Stomach smooth muscle (tissue), 2 donors: ENCODE data around the gene FAM241A.
"Not testable (repeated sequence)": the region's sequence is repeated elsewhere in the genome, so short reads cannot be mapped to it uniquely, and the experiment has no call there.

ENCODE experiments used
- H3K27ac ChIP-seq: one replicate; pipeline ENCODE4 v1.7.0; 2013; ENCODE audit warnings: mild to moderate bottlenecking, low read length, inconsistent platforms
- H3K27me3 ChIP-seq, 2 donors: one replicate each; pipeline ENCODE4 v1.7.0; 2013; ENCODE audit warnings: low read length in 2 of 2; ENCODE audit not compliant: insufficient read depth in 2 of 2, control insufficient read depth in 1 of 2
- H3K36me3 ChIP-seq, 2 donors: one replicate each; pipeline ENCODE4 v1.7.0; 2013; ENCODE audit warnings: low read length in 2 of 2; ENCODE audit not compliant: control insufficient read depth in 2 of 2, insufficient read depth in 2 of 2
- H3K4me1 ChIP-seq: one replicate; pipeline ENCODE4 v1.7.0; 2013; ENCODE audit warnings: low read length; ENCODE audit not compliant: control insufficient read depth, insufficient read depth
- H3K4me3 ChIP-seq, 2 donors: one replicate each; pipeline ENCODE4 v1.7.0; 2013; ENCODE audit warnings: low read length in 2 of 2
- H3K9ac ChIP-seq, 2 donors: one replicate each; pipeline ENCODE4 v1.7.0; 2013; ENCODE audit warnings: low read length in 2 of 2, mild to moderate bottlenecking in 1 of 2
- H3K9me3 ChIP-seq, 2 donors: one replicate each; pipeline ENCODE4 v1.7.0; 2013; ENCODE audit warnings: low read length in 2 of 2; ENCODE audit not compliant: control insufficient read depth in 2 of 2
- donor health status: healthy.
- donor health status: Pancreatic carcinoma.

The FAM241A gene

DNA sequence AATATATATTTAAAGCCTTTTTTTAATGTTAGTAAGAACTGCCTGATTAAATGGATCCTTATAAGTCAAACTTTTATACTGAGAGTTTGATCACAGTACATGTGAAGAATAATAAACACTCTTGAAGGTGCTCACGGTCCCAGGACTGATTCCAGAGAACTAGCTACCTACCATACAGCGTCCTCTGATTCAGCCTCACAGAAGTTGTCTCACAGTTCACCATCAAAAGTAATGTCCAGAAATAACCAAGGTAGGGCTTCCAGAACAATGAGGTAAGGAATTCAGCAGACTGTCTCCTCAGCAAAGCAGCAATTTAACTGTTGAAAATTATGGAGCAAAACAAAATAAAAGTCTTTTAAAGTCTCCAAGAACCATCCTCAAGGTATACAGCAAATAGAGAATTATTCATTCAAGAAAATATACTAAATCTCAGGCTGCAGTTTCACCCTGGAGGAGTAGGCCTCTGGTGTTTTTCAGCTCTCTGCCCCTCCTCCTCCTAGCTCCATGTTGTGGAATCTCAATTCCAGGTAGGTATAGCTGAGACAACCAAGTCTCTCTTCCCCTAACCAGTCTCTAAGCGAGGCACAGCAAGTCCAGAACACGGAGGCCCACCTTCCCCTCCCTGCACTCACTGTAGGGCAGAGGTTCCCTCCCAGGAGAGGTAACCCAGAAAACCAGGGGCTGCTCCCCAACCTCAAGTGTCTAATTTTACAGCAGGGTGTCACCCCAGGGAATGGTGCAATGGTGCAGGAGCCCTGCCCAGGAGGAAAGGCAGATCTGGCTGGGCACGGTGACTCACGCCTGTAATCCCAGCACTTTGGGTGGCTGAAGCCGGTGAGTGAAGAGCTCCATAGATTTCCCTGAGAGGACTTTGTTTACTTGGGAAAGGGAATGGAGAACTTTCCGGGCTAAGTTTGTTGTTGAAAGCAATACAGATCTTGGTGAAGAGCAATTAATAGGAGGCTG, 28.6 kb downstream of the FAM241A start:
- Histone ChIP-seq H3K9me3 (no peaks in the 10 kb centered on the region), H3K27me3 (no peaks in the 10 kb centered on the region), H3K9ac (no peak overlapping the region), H3K27ac (no peak overlapping the region), H3K36me3 (no peaks in the 10 kb centered on the region), H3K4me3 (no peak overlapping the region), H3K4me1 (no peaks in the 10 kb centered on the region)

DNA sequence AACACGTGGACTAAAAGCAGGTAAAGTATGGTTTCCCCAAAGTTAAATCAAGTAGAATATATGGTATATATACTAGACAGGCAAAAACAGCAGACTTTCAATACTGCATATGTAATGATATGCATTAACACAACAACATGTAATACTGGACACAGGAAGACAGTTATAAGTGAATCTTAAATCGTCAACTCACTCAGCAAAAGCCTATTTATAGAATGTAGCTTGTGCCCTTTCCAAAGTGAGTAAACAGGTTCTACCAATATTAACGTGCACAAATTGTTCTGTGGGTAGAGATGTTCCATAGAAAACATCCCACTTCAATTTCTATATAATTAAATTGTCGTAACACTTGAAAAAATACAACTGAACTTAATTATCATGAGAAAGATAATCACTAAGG, 30.6 kb downstream of the FAM241A start:
- H3K4me3 ChIP-seq, result no peak overlapping the region
- H3K9ac ChIP-seq, result no peak overlapping the region
- no peaks in the 10 kb centered on the region for H3K9me3 ChIP-seq
- no peaks in the 10 kb centered on the region for H3K36me3 ChIP-seq
- no peak overlapping the region for H3K27ac ChIP-seq
- no peaks in the 10 kb centered on the region for H3K27me3 ChIP-seq
- no peaks in the 10 kb centered on the region for H3K4me1 ChIP-seq

DNA sequence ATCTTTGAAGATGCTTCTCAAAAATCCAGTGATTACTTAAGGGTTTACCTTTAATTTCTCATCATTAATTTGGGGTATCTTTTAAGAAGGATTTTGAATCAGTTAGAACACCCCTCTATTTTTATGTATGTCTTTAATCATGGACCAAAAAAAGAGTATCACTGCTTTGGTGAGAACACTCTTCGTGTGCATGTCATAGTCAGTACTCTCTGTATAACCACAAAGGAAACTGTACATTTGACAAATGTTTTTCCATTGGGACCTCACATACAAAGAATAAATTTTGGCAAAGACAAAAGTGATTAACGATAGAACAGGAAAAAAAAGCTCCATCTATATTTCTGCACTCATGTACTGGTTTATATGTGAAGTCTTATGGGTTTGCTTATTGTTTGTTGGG, 31.3 kb downstream of the FAM241A start:
- H3K9ac ChIP-seq, result no peak overlapping the region
- H3K4me1 ChIP-seq, result no peaks in the 10 kb centered on the region
- H3K4me3 ChIP-seq, result no peak overlapping the region
- H3K9me3 ChIP-seq, result no peaks in the 10 kb centered on the region
- no peaks in the 10 kb centered on the region for H3K36me3 ChIP-seq
- H3K27ac ChIP-seq, result no peak overlapping the region
- H3K27me3 ChIP-seq, result no peaks in the 10 kb centered on the region

DNA sequence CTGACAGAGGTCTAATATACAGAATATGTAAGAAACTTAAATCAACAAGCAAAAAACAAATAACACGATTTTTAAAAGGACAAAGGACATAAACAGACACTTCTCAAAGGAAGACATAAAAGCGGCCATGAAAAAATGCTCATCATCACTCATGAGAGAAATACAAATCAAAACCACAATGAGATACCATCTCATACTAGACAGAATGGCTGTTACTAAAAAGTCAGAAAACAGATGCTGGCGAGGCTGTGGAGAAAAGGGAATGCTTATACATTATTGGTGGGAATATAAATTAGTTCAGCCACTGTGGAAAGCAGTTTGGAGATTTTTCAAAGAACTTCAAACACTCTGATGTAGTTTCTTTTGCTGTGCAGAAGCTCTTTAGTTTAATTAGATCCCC, 33.5 kb downstream of the FAM241A start:
- H3K27me3 ChIP-seq, H3K27ac ChIP-seq, H3K4me1 ChIP-seq, H3K9ac ChIP-seq, H3K4me3 ChIP-seq, H3K36me3 ChIP-seq, H3K9me3 ChIP-seq: not testable (repeated sequence)

DNA sequence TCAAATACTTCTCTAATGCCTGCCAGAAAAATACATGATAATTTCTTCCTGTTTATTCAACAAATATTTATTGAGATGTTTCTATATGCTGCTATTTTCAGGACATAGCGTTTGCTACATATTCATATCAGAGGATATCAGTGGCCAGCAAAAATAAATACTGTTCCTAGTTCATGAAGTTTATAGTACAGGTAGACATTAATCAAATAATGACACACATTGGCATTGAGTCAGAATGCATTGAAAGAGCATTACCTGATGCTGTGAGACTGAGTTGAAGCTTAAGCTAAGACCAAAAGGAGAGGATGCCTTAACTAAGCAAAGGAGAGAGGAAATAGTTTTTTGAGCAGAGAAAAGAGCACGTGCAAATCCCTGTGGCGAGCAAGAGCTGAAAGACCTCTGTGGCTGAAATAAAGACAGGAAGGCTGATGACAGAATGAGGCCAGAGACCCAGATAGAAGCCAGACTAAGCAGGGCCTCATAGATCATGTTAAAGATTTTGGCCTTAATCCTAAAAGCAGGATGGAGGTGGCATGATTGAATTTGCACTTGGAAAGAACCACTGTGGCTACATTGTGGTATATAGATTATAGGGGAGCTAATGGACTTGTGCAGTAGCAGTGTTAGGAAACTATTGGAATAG, 36.2 kb downstream of the FAM241A start:
- no peak overlapping the region for H3K4me3 ChIP-seq
- H3K27me3 ChIP-seq, result no peaks in the 10 kb centered on the region
- H3K36me3 ChIP-seq, result no peaks in the 10 kb centered on the region
- H3K27ac ChIP-seq, result no peak overlapping the region
- no peaks in the 10 kb centered on the region for H3K4me1 ChIP-seq
- no peaks in the 10 kb centered on the region for H3K9me3 ChIP-seq
- H3K9ac ChIP-seq, result no peak overlapping the region

DNA sequence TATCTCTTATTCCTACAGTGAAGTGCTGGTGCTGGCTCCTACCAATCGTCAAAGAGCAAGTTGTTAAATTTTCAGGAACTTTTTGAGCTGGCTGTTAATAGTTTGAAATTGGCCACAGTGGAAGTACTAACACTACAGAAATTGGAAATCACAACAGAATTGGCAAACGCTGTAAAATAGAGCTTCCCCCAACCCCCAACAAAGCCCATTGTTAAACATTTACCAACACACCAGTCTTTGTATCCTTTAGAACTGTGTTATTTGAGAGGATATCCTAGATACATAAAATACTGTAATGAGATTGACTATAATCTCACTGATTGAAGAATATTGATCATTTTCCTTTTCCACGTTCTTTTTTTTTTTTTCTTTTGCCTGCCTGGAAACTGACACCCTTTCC, 37.4 kb downstream of the FAM241A start:
- H3K9me3 ChIP-seq, result no peaks in the 10 kb centered on the region
- no peaks in the 10 kb centered on the region for H3K36me3 ChIP-seq
- no peak overlapping the region for H3K27ac ChIP-seq
- no peaks in the 10 kb centered on the region for H3K4me1 ChIP-seq
- no peak overlapping the region for H3K9ac ChIP-seq
- no peak overlapping the region for H3K4me3 ChIP-seq
- no peaks in the 10 kb centered on the region for H3K27me3 ChIP-seq

DNA sequence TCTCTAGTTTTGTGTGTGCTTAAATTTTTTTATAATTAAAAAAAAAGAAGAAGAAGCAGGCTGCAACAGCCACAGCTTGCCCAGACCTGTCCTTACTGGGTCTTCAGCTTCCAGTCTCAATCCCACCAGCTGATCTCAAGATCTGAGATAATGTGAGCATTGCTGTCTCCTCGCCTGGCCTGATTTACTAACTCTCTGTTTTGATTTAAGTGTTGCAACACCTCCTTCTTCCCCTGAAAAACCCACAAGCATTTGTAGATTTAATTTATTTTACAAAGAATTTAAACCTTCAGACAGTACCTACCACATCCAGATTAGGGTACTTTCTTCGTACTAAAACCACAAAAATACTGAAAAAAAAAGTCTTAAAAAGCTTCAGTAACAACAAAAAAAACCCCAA, 38.0 kb downstream of the FAM241A start:
- Histone ChIP-seq H3K27me3 (no peaks in the 10 kb centered on the region), H3K27ac (no peak overlapping the region), H3K9me3 (no peaks in the 10 kb centered on the region), H3K36me3 (no peaks in the 10 kb centered on the region), H3K4me1 (no peaks in the 10 kb centered on the region), H3K9ac (no peak overlapping the region), H3K4me3 (no peak overlapping the region)

DNA sequence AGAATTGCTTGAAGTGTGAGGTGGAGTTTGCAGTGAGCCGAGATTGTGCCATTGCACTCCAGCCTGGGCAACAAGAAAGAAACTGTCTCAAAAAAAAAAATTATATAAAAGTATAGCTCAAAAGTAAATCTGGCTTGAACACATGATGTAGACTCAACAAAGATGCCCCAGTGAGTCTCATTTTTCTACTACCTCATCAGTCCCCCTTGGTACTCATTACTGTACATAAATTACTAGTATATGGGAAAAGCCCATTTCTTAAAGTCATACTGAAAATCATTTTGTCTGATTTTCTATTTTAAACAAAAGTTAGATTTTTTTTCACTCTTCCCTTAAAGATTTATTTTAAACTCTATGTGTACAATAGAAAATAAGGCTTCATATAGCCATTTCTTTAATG, 39.2 kb downstream of the FAM241A start:
- Histone ChIP-seq H3K9me3 (no peaks in the 10 kb centered on the region), H3K4me3 (no peak overlapping the region), H3K4me1 (no peaks in the 10 kb centered on the region), H3K36me3 (no peaks in the 10 kb centered on the region), H3K9ac (no peak overlapping the region), H3K27ac (no peak overlapping the region), H3K27me3 (no peaks in the 10 kb centered on the region)

DNA sequence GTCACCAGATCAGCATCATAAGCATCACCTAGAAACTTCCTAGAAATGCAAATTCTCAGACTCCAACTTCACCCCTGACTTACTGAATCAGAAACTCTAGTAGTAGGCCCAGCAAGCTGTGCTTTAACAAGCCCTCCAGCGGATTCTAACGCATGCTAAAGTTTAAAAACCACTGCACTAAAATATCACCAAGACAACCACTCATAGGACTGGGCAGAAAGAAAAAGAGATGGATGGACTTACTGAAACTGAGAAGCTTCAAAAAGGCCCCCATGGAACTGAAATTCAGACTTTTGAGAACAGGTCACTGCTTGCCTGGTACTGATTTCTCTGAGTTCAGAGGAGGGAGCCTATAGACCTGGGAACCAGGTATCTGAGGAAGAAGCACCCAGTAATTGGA, 40.1 kb downstream of the FAM241A start:
- no peak overlapping the region for H3K27ac ChIP-seq
- no peaks in the 10 kb centered on the region for H3K27me3 ChIP-seq
- H3K4me3 ChIP-seq, result no peak overlapping the region
- no peaks in the 10 kb centered on the region for H3K9me3 ChIP-seq
- H3K4me1 ChIP-seq, result no peaks in the 10 kb centered on the region
- no peaks in the 10 kb centered on the region for H3K36me3 ChIP-seq
- no peak overlapping the region for H3K9ac ChIP-seq

DNA sequence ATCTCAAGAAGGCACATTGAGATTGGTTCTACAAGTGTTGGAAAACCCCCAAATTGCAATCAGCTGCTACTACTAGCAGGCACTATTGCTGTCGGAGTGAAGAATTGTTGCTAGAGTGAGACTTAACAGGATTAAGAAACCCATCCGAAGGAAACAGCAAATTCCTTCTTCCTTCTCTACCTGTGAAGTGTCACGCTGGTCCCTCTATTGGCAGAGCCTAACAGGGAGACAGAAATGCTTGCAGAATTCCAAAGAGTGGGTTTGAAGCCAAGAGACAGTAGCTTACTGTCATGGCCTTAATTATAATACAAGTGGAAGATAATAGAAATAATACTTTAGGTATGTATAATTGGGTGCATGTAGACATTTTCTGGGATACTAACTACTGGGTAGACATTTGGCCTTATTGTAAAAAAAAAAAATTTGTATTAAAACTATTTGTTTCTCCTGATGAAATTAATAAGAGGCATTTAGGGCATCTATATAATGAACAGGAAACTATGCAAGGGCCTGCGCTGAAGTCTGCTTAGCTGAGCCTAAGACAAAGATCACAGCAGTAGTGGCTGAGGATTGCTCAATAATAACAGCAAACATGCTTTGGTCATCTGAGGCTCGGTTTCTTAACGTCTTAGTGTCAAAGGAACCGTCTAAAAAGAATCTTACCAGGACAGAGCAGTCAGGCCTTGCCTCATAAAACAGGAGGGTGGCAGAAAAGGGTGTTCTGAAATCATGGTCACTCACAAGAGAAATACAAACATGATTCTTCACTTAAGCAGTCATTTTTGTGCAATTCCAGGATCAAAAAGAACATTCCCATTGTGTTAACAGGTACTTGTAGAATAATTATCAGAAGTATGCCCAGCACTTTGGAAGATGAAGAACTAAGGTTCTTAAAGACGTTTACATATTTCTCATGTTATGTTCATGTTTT, 40.8 kb downstream of the FAM241A start:
- Histone ChIP-seq H3K9me3 (no peaks in the 10 kb centered on the region), H3K27ac (no peak overlapping the region), H3K9ac (no peak overlapping the region), H3K4me1 (no peaks in the 10 kb centered on the region), H3K27me3 (no peaks in the 10 kb centered on the region), H3K36me3 (no peaks in the 10 kb centered on the region), H3K4me3 (no peak overlapping the region)
